ENCODE data around the gene POLR1A. TPM values are rescaled to one million over a fixed set of nuclear protein-coding genes. Genes with fewer than 3 reads are reported as not detected.
A peak's percentile ranks its signal among the peaks of the same experiment; 100 is the strongest.

The POLR1A gene
- total RNA-seq, result 10 to 100 TPM; 40.8 to 41.5 TPM

DNA sequence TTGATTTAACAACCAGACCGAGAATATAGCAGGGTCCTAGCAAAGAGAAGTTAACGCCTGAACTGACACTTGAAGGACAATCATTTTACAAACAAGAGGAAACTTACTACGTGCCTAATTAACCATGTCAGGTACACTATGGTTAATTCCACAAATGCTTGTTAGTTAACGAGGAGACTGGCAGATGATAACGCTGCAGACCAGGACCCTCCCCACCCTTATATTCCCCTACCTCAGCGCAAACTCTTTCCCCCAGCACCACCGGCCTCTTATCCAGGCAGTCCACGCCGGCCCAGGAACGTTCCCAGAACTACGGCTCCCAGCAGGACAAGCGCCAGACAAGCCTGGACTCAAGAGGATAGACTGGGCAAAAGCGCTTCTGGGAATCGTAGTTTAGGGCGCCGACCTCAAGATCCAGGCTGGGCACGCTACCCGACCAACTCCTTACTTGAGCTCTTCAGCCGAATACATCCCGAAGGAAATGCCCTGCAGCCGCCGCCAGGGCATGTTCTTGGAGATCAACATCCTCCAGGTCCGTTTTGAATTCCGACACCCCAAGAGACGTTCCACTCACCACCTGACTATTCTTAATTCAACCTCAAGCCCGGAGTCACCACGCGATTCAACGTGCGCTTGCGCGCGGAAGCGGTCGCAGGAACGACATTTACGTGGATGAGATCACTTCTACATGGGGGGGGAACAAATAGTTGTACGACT, at the start of gene POLR1A:
Gene POLR1A, minus strand, starts transcription at position 635 of the 717 bp plus-strand sequence. Its CDS starts 110 bp downstream, at position 525.
- ATAC-seq (peak; percentile 85), DNase-seq (peak; percentile 91)
- peak within 1 kb of the TSS; percentile 99 for H3K27ac Mint-ChIP-seq
- ChIA-PET CTCF (interaction anchor here (0.6 to 2.4 kb wide), 12 partner anchors 14 to 468 kb away, joined by 3 to 15 read pairs (median 4); partner anchors contain the start of genes IMMT and ST3GAL5), POLR2A (interaction anchor here (0.7 to 2.1 kb wide), 18 partner anchors 9 to 363 kb away, joined by 3 to 14 read pairs (median 4); partner anchors contain the start of gene IMMT)
- peak within 1 kb of the TSS; percentile 92 for H3K4me3 Mint-ChIP-seq
- H3K9me3 Mint-ChIP-seq (ENCODE audit: insufficient read depth), result peaks cover 5% of the 10 kb centered on the region
- peaks cover 46% of the 10 kb centered on the region for H3K4me1 Mint-ChIP-seq (ENCODE audit: low read depth)
- H3K27me3 Mint-ChIP-seq (ENCODE audit: low read depth), result no peaks in the 10 kb centered on the region
- peaks cover 60% of the 10 kb centered on the region for H3K36me3 Mint-ChIP-seq (ENCODE audit: low read depth)

DNA sequence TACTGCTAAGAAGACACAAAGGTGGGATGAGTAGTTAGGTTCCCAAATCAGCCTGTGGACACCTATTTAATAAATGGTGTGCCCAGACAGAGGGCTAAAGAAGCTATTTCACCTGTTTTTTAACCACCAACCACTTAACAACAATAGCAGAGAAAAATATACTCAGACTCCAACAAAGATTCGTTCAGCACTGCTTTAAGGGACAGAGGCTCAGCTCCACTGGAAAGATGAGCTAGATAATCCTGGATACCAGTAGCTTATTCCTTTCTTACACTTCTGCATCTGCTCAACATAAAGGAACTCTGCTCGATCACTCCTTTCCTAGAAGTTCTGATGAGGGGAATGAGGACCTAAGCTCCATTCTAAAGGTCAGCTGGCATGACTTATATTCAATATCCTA, 44.8 kb upstream of the POLR1A start:
- Mint-ChIP-seq H3K9me3 (ENCODE audit: insufficient read depth) (no peaks in the 10 kb centered on the region), H3K4me1 (ENCODE audit: low read depth) (peaks cover 5% of the 10 kb centered on the region), H3K36me3 (ENCODE audit: low read depth) (peaks cover 59% of the 10 kb centered on the region), H3K27me3 (ENCODE audit: low read depth) (no peaks in the 10 kb centered on the region), H3K4me3 (no peak overlapping the region), H3K27ac (no peak overlapping the region)
- ChIA-PET CTCF (interaction anchor here (0.6 kb wide), 1 partner anchor 50 kb away, joined by 5 read pairs; no protein-coding TSS in a partner anchor), POLR2A (interaction anchor here (0.6 to 1.3 kb wide), 3 partner anchors 9 to 45 kb away, joined by 3 to 4 read pairs (median 3); partner anchors contain the start of gene IMMT)
- ATAC-seq (no peak), DNase-seq (no peak)

DNA sequence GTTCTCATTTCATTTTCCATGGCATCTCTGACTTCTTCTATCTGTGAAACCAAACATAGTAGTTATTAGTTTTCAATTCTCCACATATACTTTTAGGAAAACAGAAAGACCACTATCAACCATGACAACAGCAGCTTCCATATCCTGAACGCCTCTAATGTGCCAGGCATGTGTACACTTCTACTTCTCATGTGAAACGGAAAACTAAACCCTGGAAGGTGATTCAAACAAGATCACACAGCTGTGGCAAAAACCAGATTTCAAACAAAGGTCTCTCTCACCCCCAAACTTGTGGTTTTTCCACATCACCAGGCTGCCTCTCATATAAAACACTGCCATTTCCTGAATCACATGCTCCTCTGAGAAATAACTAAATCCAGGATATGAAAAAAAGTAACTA, 42.1 kb upstream of the POLR1A start:
- Mint-ChIP-seq H3K27me3 (ENCODE audit: low read depth) (no peaks in the 10 kb centered on the region), H3K36me3 (ENCODE audit: low read depth) (peaks cover 69% of the 10 kb centered on the region)
- POLR2A ChIA-PET, result no interaction called here

DNA sequence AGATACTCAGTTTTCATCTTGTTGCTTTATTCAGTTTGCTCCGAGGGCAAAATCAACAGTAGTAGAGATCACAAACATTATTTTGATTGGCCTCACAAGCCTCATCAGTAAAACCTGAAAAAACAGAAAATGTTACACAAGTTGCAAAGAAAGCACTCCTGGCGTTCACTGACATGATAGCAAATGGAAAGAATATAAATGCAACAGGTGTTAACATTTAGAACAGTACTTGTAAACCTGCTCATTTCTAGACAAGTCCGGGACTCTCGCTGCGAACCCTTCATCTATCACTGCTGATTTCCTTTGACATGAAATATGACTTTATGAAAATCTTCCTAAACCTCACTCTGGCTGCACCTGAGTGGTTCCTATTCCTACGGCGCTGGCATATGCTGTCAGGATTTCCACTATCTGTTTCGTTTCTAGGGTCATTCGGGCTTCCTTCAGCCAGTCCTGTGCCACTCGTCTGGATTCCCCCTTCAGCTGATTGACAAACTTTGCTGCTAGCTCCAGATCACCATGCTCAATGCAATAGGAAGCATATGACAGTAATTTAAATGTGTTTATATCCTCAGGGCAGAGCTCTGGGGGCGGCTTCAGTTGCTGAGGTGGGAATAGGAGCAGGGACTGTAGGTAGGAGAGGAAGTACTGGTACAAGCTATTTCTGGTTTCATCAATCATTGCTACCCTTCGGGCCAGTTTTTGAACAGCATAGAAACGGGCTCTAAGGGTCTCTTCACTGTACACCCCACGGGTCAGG, 38.4 kb upstream of the POLR1A start:
- no peaks in the 10 kb centered on the region for H3K9me3 Mint-ChIP-seq (ENCODE audit: insufficient read depth)
- H3K4me3 Mint-ChIP-seq, result no peak overlapping the region
- peak overlapping the region; percentile 4 for H3K27ac Mint-ChIP-seq
- DNase-seq (no peak), ATAC-seq (no peak)
- peaks cover 67% of the 10 kb centered on the region for H3K36me3 Mint-ChIP-seq (ENCODE audit: low read depth)
- peaks cover 5% of the 10 kb centered on the region for H3K4me1 Mint-ChIP-seq (ENCODE audit: low read depth)
- no peaks in the 10 kb centered on the region for H3K27me3 Mint-ChIP-seq (ENCODE audit: low read depth)
- ChIA-PET CTCF (no interaction called here), POLR2A (no interaction called here)

More for the DNA sequence above, 42.1 kb upstream of the POLR1A start:
- CTCF ChIA-PET, result no interaction called here
- Mint-ChIP-seq H3K4me1 (ENCODE audit: low read depth) (peaks cover 5% of the 10 kb centered on the region), H3K4me3 (no peak overlapping the region), H3K9me3 (ENCODE audit: insufficient read depth) (no peaks in the 10 kb centered on the region), H3K27ac (peak overlapping the region; percentile 28)
- DNase-seq, result no peak
- ATAC-seq, result no peak

DNA sequence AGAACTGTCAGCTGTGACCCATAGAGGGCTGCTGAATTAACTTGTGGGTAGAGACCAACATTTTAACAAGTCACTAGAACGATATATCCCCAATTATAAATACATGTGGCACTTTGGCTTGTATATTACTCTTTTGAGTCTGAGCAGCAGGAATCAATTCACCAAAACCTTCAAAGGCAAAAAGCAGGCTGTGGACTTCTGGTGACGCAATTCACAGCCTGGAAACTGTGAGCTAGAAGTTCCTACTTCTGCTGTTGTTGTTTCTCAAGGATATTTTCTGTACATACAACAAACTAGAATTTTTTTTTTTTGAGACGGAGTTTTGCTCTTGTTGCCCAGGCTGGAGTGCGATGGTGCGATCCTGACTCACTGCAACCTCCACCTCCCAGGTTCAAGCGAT, 37.6 kb upstream of the POLR1A start:
- ATAC-seq (no peak), DNase-seq (no peak)
- Mint-ChIP-seq H3K36me3 (ENCODE audit: low read depth) (peaks cover 70% of the 10 kb centered on the region), H3K27me3 (ENCODE audit: low read depth) (no peaks in the 10 kb centered on the region), H3K9me3 (ENCODE audit: insufficient read depth) (no peaks in the 10 kb centered on the region), H3K4me1 (ENCODE audit: low read depth) (peaks cover 5% of the 10 kb centered on the region), H3K27ac (no peak overlapping the region), H3K4me3 (no peak overlapping the region)
- ChIA-PET POLR2A (interaction anchor here (0.6 kb wide), 1 partner anchor 10 kb away, joined by 3 read pairs; no protein-coding TSS in a partner anchor), CTCF (no interaction called here)

DNA sequence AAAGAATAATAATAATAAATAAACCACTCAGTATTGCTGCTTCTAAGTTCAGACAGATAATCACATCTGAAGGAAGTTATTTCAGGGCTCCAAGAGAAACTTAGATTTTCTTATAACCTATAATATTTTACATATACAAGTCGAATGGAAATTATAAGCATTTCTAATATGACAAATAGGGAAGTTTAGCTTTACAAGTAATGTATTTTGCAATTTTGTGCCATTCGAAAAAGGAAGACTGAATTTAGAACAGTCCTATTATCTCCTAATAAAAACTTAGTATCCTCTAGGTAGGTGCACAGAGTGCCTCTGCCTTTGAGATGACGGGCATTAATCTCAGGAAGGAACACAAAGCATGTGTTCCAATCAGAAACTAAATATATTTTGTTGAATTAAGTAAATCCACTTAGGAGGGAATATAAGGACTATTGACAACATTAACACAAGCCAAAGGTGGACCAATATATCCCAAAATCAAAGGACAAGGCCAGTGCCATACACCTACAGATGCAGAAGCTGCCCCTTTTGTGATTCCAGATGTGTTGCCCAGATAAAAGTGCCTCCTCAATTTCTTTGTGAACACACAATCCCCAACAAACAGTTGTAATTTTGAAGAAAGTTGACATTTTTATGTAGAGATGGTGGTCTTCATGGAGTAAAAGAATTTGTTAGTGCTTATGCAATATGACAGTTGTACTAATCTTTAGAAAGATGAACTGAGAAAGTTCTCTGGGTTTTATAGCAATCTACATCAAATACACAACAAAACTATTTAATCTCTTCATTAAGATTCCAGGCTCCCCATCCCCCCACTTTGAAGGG, 37.0 kb upstream of the POLR1A start:
- no peak for DNase-seq
- no peak for ATAC-seq
- H3K9me3 Mint-ChIP-seq (ENCODE audit: insufficient read depth), result no peaks in the 10 kb centered on the region
- H3K27ac Mint-ChIP-seq, result no peak overlapping the region
- ChIA-PET POLR2A (interaction anchor here (0.6 kb wide), 1 partner anchor 11 kb away, joined by 3 read pairs; no protein-coding TSS in a partner anchor), CTCF (no interaction called here)
- no peak overlapping the region for H3K4me3 Mint-ChIP-seq
- peaks cover under 1% of the 10 kb centered on the region for H3K4me1 Mint-ChIP-seq (ENCODE audit: low read depth)
- peaks cover 70% of the 10 kb centered on the region for H3K36me3 Mint-ChIP-seq (ENCODE audit: low read depth)
- H3K27me3 Mint-ChIP-seq (ENCODE audit: low read depth), result no peaks in the 10 kb centered on the region

DNA sequence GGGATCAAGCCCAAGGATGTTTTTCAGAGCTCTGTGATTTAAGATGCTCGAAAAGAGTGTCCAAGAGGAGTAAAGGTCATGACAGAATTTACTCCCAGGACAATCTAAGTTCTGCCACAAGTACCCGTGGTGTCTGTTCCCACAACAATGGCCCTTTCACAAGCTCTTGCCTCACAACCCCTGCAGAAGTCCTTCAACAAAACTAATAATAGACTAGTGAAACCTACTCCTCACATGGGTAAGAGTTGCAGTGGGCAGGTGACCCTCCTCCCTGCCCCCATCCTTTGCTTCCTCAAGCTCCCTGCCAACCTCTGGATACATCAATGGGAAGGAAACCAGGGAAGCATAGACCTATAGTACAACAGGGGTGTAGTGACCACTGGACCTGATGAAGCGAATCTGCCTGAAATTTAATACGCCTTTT, 35.3 kb upstream of the POLR1A start:
- Mint-ChIP-seq H3K27me3 (ENCODE audit: low read depth) (no peaks in the 10 kb centered on the region), H3K4me1 (ENCODE audit: low read depth) (no peaks in the 10 kb centered on the region), H3K9me3 (ENCODE audit: insufficient read depth) (no peaks in the 10 kb centered on the region), H3K27ac (no peak overlapping the region), H3K36me3 (ENCODE audit: low read depth) (peaks cover 78% of the 10 kb centered on the region), H3K4me3 (no peak overlapping the region)
- CTCF ChIA-PET, result no interaction called here
- no peak for ATAC-seq
- no peak for DNase-seq
- POLR2A ChIA-PET, result no interaction called here

DNA sequence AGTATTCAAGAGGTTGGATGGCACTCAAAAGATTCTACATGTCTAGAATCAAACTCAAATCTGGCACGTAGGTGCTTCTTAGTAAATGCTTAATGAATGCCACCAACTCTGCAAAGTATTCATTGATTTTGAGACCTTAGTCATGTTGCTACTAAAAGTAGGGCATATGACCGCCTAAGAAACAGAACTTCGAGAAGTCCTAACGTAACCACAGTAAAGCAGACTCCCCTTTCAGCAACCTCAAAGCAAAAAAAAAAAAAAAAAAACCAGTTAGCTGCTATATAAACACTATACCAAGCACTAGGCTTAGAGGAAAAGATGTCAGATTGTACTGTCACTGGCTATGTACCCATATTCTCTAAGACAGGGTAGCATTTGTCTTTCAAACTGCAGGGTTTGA, 34.3 kb upstream of the POLR1A start:
- Mint-ChIP-seq H3K9me3 (ENCODE audit: insufficient read depth) (no peaks in the 10 kb centered on the region), H3K27me3 (ENCODE audit: low read depth) (no peaks in the 10 kb centered on the region), H3K36me3 (ENCODE audit: low read depth) (peaks cover 85% of the 10 kb centered on the region), H3K4me3 (no peak overlapping the region), H3K27ac (no peak overlapping the region), H3K4me1 (ENCODE audit: low read depth) (no peaks in the 10 kb centered on the region)
- ATAC-seq, result no peak
- POLR2A ChIA-PET, result no interaction called here
- CTCF ChIA-PET, result no interaction called here
- DNase-seq, result no peak

DNA sequence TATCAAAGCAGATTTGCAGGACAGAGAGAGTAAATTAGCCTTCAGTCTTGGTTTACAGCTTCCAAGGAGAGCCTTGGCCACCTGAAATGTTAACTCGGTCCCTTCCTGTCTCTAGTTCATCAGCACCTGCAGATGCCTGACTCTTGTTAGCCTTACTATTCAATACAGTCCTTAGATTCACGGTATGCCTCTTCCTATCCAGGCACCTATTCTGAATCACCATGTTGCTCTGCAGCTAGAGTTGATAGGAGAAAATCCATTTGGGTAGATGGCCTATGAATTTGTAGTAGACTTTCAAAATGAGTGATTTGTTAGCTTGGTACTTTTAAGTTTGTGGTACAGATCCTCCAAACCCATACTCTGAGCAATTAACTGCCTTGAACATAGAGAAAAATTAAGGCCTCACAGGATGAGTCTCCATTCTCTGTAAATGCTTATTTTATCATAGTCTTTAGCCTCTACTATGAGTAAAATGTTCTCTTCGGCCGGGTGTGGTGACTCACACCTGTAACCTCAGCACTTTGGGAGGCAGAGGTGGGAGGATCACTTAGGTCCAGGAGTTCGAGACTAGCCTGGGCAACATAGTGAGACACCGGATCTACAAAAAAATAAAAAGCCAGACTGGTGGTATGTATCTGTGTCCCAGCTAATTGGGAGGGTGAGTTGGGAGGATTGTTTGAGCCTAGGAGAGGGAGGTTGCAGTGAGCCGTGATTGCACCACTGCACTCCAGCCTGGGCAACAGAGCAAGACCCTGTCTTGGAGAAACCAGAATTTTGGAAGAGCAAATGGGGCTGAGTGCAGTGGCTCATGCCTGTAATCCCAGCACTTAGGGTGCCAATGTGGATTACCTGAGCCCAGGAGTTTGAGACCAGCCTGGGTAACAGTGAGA, 33.3 kb upstream of the POLR1A start:
- Mint-ChIP-seq H3K27ac (no peak overlapping the region), H3K4me3 (no peak overlapping the region), H3K27me3 (ENCODE audit: low read depth) (no peaks in the 10 kb centered on the region), H3K9me3 (ENCODE audit: insufficient read depth) (no peaks in the 10 kb centered on the region), H3K36me3 (ENCODE audit: low read depth) (peaks cover 85% of the 10 kb centered on the region), H3K4me1 (ENCODE audit: low read depth) (no peaks in the 10 kb centered on the region)
- POLR2A ChIA-PET, result interaction anchor here (0.7 kb wide), 1 partner anchor 33 kb away, joined by 3 read pairs; the partner anchor contains the start of genes POLR1A and PTCD3
- ATAC-seq (no peak), DNase-seq (no peak)
- CTCF ChIA-PET, result interaction anchor here (1.8 kb wide), 1 partner anchor 12 kb away, joined by 5 read pairs; no protein-coding TSS in a partner anchor

DNA sequence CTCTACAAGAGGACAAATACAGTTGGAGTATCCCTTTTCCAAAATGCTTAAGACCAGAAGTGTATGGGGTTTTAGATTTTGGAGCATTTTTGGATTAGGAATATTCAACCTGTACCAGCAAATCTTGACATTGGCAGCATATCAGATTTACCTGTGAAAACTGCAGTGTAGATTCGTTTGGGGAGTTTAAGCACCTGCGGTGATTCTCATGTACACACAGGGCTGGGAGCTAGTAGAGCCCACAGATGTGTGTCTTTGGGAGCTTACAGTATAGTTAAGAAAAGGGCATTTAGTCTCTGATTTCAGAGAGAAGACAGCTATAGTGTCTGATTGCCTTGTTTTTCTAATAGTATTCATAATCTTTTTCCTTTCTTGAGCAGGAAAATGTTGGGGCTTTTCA, 30.5 kb upstream of the POLR1A start:
- CTCF ChIA-PET, result interaction anchor here (0.9 to 1.9 kb wide), 4 partner anchors 10 to 407 kb away, joined by 3 to 8 read pairs (median 4); no protein-coding TSS in a partner anchor
- Mint-ChIP-seq H3K4me3 (no peak overlapping the region), H3K27ac (no peak overlapping the region), H3K9me3 (ENCODE audit: insufficient read depth) (no peaks in the 10 kb centered on the region), H3K36me3 (ENCODE audit: low read depth) (peaks cover 92% of the 10 kb centered on the region), H3K27me3 (ENCODE audit: low read depth) (no peaks in the 10 kb centered on the region), H3K4me1 (ENCODE audit: low read depth) (no peaks in the 10 kb centered on the region)
- POLR2A ChIA-PET, result no interaction called here
- DNase-seq (no peak), ATAC-seq (no peak)

DNA sequence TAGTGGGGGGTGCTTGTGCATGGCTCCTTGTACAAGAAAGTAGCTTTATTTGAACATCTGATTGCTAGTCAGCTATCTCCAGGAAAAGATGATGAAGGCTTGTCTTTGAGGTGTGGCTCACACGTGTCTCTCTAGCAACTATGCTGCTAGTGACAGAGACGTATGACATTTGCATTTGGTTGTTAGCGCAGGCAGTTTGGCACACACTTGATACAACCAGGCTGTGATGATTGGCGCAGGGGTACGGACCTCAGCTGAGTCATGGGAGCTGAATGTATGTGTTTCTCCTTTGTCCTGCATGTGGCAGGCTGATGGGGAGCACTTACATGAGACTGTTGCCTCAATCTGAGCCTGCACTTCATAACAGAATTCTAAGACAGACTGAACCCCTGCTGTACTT, 30.0 kb upstream of the POLR1A start:
- no peak overlapping the region for H3K27ac Mint-ChIP-seq
- no peaks in the 10 kb centered on the region for H3K4me1 Mint-ChIP-seq (ENCODE audit: low read depth)
- ATAC-seq (no peak), DNase-seq (no peak)
- H3K36me3 Mint-ChIP-seq (ENCODE audit: low read depth), result peaks cover 93% of the 10 kb centered on the region
- H3K9me3 Mint-ChIP-seq (ENCODE audit: insufficient read depth), result no peaks in the 10 kb centered on the region
- no peak overlapping the region for H3K4me3 Mint-ChIP-seq
- no peaks in the 10 kb centered on the region for H3K27me3 Mint-ChIP-seq (ENCODE audit: low read depth)
- ChIA-PET POLR2A (no interaction called here), CTCF (interaction anchor here (0.9 to 1.7 kb wide), 2 partner anchors 9 to 407 kb away, joined by 3 to 4 read pairs; no protein-coding TSS in a partner anchor)

All from activated CD8-positive, alpha-beta T cell treated with anti-CD3 and anti-CD28 coated beads, Interleukin-2, amount 10 ng/mL, durations not matched to agents 7 days and 5 days (primary cell).